IPS-15b (cell line): ENCODE results near the gene DIAPH3.
A peak's percentile ranks its signal among the peaks of the same experiment; 100 is the strongest.
"Not testable (repeated sequence)": the region's sequence is repeated elsewhere in the genome, so short reads cannot be mapped to it uniquely, and the experiment has no call there.

Experiments used
- H3K27me3 ChIP-seq: one replicate; pipeline ENCODE4 v1.6.1; 2013; ENCODE audit warnings: low read length; ENCODE audit not compliant: control insufficient read depth, insufficient read depth
- H3K36me3 ChIP-seq: one replicate; pipeline ENCODE4 v1.6.1; 2013; ENCODE audit warnings: low read length; ENCODE audit not compliant: control insufficient read depth, insufficient read depth
- H3K4me1 ChIP-seq: one replicate; pipeline ENCODE4 v1.6.1; 2013; ENCODE audit warnings: mild to moderate bottlenecking, low read length; ENCODE audit not compliant: control insufficient read depth, insufficient read depth
- H3K4me3 ChIP-seq: one replicate; pipeline ENCODE4 v1.5.1; 2013; ENCODE audit warnings: low read depth, low read length
- H3K9ac ChIP-seq: one replicate; pipeline ENCODE4 v1.6.1; 2013; ENCODE audit warnings: low read depth, mild to moderate bottlenecking, low read length
- H3K9me3 ChIP-seq: one replicate; pipeline ENCODE4 v1.6.1; 2013; ENCODE audit warnings: mild to moderate bottlenecking, low read length; ENCODE audit not compliant: control insufficient read depth, insufficient read depth

DIAPH3 gene, protein sequence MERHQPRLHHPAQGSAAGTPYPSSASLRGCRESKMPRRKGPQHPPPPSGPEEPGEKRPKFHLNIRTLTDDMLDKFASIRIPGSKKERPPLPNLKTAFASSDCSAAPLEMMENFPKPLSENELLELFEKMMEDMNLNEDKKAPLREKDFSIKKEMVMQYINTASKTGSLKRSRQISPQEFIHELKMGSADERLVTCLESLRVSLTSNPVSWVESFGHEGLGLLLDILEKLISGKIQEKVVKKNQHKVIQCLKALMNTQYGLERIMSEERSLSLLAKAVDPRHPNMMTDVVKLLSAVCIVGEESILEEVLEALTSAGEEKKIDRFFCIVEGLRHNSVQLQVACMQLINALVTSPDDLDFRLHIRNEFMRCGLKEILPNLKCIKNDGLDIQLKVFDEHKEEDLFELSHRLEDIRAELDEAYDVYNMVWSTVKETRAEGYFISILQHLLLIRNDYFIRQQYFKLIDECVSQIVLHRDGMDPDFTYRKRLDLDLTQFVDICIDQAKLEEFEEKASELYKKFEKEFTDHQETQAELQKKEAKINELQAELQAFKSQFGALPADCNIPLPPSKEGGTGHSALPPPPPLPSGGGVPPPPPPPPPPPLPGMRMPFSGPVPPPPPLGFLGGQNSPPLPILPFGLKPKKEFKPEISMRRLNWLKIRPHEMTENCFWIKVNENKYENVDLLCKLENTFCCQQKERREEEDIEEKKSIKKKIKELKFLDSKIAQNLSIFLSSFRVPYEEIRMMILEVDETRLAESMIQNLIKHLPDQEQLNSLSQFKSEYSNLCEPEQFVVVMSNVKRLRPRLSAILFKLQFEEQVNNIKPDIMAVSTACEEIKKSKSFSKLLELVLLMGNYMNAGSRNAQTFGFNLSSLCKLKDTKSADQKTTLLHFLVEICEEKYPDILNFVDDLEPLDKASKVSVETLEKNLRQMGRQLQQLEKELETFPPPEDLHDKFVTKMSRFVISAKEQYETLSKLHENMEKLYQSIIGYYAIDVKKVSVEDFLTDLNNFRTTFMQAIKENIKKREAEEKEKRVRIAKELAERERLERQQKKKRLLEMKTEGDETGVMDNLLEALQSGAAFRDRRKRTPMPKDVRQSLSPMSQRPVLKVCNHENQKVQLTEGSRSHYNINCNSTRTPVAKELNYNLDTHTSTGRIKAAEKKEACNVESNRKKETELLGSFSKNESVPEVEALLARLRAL

DNA sequence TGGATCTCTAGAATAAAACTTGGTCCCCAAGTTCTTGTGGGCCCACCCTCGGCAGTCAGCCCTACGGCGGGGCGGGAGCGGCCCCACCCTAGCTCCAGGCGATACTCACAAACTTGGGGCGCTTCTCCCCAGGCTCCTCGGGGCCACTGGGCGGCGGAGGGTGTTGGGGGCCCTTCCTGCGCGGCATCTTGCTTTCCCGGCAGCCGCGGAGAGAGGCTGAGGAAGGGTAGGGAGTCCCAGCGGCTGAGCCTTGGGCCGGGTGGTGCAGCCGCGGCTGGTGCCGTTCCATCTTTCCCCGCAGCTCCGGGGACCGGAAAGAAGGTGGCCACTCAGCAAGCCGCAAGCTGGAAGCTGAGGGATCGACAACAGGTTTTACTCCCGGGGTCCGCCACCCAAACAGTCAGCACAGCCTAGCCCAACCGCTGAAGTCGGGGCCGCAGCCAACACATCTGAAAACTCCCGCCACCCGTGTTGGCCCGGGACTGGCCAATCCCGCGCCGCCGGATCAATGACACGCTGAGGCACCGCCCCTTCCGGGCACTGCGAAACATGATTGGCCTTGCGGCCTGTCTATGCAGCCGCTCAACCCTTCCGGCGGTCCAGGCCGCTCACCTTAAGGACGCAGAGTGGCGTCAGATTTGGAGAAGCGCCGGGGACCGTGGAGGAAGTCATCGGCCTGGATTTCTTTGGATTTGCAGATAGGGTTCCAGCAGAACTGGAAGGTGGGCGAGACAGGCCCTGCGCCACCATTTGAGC lies at the start of gene DIAPH3:
DIAPH3 (minus strand) TSS at position 451 of the 756 bp plus-strand sequence; CDS start at position 289, 162 bp downstream.
- H3K4me3 ChIP-seq, result peak within 1 kb of the TSS; percentile 100
- peaks cover 13% of the 10 kb centered on the region for H3K4me1 ChIP-seq
- no peaks in the 10 kb centered on the region for H3K9me3 ChIP-seq
- no peaks in the 10 kb centered on the region for H3K27me3 ChIP-seq
- no peaks in the 10 kb centered on the region for H3K36me3 ChIP-seq
- H3K9ac ChIP-seq, result peak within 1 kb of the TSS; percentile 99

DNA sequence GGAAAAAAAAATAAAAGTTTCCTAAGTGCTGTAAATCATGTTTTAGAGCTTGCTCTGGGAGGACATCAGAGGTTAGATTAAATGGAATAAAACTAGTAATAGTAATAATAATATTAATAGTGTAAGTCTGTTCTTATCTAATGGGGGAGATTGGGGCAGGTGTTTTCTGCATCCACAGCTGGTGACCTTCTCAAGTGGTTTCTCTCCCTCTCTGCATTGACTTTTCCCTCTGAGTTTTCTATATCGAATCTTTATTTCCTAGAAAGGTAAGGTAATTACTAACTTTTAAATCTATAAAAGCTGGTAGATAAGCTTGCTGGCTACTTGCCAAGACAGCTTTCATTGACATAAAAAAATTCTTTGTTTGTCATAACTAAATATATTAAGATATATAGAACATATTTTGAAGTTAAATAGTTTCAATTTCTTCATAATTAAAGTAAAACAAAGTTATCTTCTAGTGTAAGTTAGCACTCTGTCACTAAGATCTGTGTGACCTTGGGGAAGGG lies 49.6 kb upstream of the DIAPH3 start:
- Histone ChIP-seq H3K4me1 (no peaks in the 10 kb centered on the region), H3K36me3 (no peaks in the 10 kb centered on the region), H3K9me3 (no peaks in the 10 kb centered on the region), H3K9ac (no peak overlapping the region), H3K27me3 (no peaks in the 10 kb centered on the region), H3K4me3 (no peak overlapping the region)

DNA sequence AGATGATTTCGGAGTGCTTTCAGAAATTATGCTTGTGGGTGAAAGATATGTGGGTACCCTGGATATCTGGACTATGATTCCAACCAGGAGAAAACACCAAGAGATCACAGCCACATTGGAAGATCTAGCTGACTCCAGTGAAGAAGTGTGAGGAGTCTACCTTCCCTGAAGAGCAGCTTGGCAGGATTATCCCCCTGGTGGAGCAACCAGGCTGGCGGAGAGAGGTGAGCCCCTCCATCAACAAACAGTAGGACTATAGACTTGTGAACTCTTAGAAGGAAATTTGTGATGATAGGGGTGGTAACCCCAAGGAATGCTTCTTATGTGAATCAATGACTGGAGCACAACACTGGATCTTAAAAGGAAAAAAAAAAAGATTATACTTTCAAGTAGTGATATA lies 47.8 kb upstream of the DIAPH3 start:
- Histone ChIP-seq H3K27me3 (no peaks in the 10 kb centered on the region), H3K9ac (no peak overlapping the region), H3K9me3 (no peaks in the 10 kb centered on the region), H3K4me3 (no peak overlapping the region), H3K36me3 (no peaks in the 10 kb centered on the region), H3K4me1 (no peaks in the 10 kb centered on the region)

DNA sequence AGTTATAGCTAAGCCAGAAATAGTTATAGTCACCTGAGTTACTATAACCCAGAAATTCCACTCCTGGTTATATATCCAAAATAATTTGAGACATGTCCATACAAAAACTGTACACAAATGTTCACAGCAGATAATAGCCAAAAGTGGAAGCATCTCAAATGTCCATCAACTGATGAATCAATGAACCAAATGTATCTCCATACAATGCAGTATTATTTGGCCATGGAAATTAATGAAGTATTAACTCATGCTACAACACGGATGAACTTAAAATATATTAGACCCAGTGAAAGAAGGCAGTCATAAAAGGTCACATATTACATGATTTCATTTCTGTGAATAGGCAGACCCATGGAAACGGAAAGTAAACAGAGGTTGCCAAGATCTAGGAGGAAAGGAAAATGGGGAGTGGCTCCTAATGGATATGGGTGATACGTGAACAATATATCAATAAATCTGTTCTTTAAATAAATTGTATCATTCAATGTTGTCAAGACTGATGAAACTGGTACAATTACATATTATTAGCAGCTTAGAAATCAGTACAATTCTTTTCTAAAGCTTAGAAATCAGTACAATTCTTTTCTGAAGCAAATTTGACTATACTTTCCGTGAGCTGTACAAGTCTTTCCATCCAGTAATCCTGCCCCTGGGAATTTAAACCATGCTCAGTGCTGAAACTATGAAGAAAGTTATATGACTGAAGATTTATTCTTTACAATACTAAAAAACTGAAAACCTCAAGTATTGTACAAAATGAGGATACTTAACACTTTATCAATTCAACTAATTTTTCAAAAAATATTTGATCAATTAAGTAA lies 47.0 kb upstream of the DIAPH3 start:
- H3K27me3 ChIP-seq, result no peaks in the 10 kb centered on the region
- H3K4me3 ChIP-seq, result no peak overlapping the region
- no peak overlapping the region for H3K9ac ChIP-seq
- H3K36me3 ChIP-seq, result no peaks in the 10 kb centered on the region
- no peaks in the 10 kb centered on the region for H3K9me3 ChIP-seq
- H3K4me1 ChIP-seq, result no peaks in the 10 kb centered on the region

DNA sequence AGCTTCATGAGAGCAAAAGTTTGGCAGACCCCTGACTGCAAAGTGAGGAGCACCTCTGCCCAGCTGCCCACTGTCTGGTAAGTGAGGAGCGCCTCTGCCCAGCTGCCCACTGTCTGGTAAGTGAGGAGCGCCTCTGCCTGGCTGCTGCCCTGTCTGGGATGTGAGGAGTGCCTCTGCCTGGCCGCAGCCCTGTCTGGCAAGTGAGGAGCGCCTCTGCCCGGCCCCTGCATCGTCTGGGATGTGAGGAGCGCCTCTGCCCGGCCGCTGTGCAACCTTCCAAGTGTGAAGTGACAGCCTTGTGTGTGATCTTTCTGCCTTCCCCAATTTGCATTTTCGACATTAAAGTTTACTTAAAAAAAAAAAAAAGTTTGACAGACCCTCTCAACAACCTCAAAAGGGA lies 41.8 kb upstream of the DIAPH3 start:
- not testable (repeated sequence) for H3K4me1 ChIP-seq, H3K27me3 ChIP-seq

DNA sequence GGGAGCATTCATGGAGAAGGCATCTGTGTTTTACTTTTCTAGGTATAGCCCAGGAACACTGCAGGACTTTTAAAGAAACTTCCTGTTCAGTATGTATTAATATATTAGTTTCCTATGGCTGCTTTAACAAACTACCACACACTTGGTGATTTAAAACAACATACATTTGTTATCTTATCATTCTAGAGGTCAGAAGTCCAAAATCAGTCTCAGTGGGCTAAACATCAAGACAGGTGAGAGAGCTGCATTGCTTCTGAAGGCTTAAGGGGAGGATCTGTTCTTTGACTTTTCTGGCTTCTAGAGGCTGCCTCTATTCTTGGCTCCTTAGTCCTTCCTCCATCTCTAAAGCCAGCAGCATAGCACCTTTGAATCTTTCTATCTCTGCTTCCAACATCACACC lies 37.6 kb upstream of the DIAPH3 start:
- H3K9me3 ChIP-seq, result no peaks in the 10 kb centered on the region
- H3K27me3 ChIP-seq, result no peaks in the 10 kb centered on the region
- no peak overlapping the region for H3K4me3 ChIP-seq
- no peak overlapping the region for H3K9ac ChIP-seq
- H3K4me1 ChIP-seq, result no peaks in the 10 kb centered on the region
- peaks cover 3% of the 10 kb centered on the region for H3K36me3 ChIP-seq

More for the DNA sequence above, 41.8 kb upstream of the DIAPH3 start:
- not testable (repeated sequence) for H3K9me3 ChIP-seq, H3K36me3 ChIP-seq, H3K9ac ChIP-seq, H3K4me3 ChIP-seq

DNA sequence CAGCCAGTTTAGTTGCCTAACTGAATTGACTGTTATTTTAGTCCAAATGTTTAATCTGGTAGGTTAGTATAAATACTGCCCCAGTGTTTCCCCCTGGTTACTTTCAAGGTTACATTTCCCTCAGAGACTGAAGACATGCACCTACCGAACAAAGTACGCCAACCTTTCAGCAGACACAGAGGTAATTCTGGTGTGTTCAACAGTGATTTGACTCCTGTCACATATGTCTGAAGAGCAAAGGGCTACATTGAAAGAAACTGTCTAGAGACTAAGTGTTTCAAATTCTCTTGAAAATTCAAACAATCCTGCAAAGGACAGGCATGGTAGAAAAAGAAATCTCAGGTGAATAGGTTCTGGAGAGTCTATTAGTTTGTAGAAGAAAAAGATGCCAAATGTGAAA lies 32.2 kb upstream of the DIAPH3 start:
- not testable (repeated sequence) for H3K36me3 ChIP-seq, H3K4me1 ChIP-seq, H3K27me3 ChIP-seq, H3K9me3 ChIP-seq, H3K9ac ChIP-seq, H3K4me3 ChIP-seq

DNA sequence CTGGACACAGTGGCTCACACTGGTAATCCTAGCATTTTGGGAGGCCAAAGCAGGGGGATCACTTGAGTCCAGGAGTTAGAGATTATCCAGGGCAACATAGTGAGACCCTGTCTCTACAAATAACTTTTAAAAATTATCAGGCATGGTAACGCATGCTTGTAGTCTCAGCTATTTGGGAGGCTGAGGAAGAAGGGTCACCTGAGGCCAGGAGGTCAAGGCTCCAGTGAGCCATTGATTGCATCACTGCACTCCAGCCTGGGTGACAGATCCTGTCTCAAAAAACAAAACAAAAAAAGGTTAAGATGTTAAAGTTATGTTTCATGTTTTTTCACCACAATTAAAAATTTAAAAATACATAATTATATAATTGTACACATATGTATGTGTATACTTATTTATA lies 19.2 kb upstream of the DIAPH3 start:
- H3K9me3 ChIP-seq, result no peaks in the 10 kb centered on the region
- no peak overlapping the region for H3K9ac ChIP-seq
- H3K4me1 ChIP-seq, result no peaks in the 10 kb centered on the region

DNA sequence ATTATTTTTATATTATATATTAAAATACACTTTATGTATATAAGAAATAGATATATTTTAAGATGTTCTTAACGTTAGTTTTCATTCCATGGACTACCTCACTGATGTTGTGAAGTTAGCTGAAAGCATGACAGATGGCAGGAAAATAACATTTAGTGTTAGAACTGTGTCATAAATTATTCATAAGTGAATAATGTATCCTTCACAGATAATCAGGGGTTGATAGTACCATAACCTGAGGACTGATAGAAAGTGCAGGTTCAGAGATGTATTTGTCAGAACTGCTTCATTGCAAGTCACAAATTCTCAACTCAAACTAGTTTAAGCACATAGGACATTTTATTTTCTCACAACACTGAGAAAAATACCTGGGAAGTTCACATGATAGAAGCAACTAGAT lies 14.6 kb upstream of the DIAPH3 start:
- Histone ChIP-seq H3K27me3 (no peaks in the 10 kb centered on the region), H3K9ac (no peak overlapping the region), H3K36me3 (no peaks in the 10 kb centered on the region), H3K9me3 (no peaks in the 10 kb centered on the region), H3K4me1 (no peaks in the 10 kb centered on the region), H3K4me3 (no peak overlapping the region)

More for the DNA sequence above, 19.2 kb upstream of the DIAPH3 start:
- Histone ChIP-seq H3K27me3 (no peaks in the 10 kb centered on the region), H3K4me3 (no peak overlapping the region), H3K36me3 (no peaks in the 10 kb centered on the region)

DNA sequence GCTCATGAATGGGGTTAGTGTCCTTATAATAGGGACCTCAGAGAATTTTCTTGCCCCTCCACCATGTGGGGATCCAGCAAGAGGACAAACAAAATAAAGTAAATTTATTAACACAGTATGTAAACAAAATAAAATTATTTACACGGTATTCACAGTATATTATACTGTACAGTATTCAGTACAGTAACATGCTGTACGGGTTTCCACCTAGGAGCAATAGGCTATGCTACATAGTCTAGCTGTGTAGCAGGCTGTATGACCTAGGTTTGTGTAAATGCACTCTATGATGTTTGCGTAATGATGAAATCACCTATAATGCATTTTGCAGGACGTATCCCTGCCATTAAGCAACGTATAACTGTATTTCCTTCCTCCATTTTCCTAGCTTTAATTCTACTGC lies 11.8 kb upstream of the DIAPH3 start:
- H3K27me3 ChIP-seq, result no peaks in the 10 kb centered on the region
- no peak overlapping the region for H3K4me3 ChIP-seq
- H3K9ac ChIP-seq, result no peak overlapping the region
- H3K4me1 ChIP-seq, result no peaks in the 10 kb centered on the region
- H3K36me3 ChIP-seq, result no peaks in the 10 kb centered on the region
- H3K9me3 ChIP-seq, result no peaks in the 10 kb centered on the region
